HG03520 (cell line): Measurements from ENCODE around the gene BST1.
A peak's percentile ranks its signal among the peaks of the same experiment; 100 is the strongest.
"Not testable (repeated sequence)": the region's sequence is repeated elsewhere in the genome, so short reads cannot be mapped to it uniquely, and the experiment has no call there.

Source experiments
- ATAC-seq: cut with Tn5 transposase; IDR thresholded peaks from one replicate; pipeline ENCODE4 v1.9.1; 2021; ENCODE audit warnings: mild to moderate bottlenecking, moderate library complexity; ENCODE audit not compliant: unreplicated experiment

BST1 gene

GRCh38 chr4:15740764-15741404 lies 38.0 kb downstream of the BST1 start:
- no peak for ATAC-seq

GRCh38 chr4:15742083-15742582 lies 39.3 kb downstream of the BST1 start:
- no peak for ATAC-seq

DNA sequence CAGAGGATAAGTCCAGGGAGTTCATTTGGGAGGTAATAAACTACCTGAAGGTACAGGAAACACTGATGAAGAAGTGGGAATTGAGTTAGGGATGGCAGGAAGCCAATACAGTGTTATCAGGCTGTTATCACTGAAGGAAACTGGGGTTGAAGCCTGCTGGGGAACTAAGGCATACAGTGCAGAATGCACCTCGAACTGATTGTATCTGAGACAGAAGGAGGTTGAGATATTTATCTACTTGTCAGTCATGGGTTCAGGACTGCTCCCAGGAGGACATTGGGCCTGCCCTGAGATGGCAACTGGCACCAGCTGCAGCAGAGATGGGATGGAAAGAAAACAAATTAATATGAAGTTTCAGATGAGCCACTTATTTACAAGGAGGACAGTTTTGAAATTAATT lies 39.8 kb downstream of the BST1 start:
- no peak for ATAC-seq

DNA sequence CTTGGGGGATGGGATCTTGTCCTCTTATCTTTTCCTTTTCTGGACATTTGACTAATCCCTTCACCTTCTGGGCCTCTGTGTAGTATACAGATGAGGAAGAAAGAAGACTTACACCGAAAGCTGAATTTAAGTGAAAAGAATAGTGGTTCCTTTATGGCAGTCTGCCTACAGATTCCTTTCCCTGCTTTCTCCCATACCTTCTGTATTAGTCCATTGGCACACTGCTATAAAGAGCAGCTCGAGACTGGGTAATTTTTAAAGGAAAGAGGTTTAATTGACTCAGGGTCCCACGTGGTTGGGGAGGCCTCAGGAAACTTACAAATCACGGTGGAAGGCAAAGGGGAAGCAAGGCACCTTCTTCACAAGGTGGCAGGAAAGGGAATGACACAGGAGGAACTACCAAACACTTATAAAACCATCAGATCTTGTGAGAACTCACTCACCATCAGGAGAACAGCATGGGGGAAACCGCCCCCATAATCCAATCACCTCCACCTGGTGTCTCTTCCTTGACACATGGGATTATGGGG lies 41.2 kb downstream of the BST1 start:
- ATAC-seq: no peak

- no peak for ATAC-seq
Measured at GRCh38 chr4:15746110-15746509, 43.2 kb downstream of the BST1 start.

DNA sequence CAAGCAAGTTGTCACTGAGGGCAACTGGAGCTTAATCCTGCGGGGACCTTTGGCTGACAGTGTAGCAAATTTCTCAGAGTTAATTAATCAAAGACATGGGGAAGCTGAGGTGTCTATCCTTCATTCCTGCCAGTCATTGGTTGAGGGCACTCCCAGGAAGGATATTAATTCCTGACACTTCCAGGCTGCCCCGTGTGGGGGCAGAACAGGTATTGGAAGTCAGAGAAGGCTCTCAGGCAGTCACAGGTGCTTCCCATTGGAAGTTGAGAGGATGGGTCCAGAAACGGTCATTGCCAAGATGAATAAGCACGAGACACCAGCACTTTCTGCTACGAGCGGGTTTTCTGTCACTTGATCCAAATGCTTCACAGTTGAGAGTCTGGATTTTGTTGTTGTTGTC lies 46.1 kb downstream of the BST1 start:
- no peak for ATAC-seq

DNA sequence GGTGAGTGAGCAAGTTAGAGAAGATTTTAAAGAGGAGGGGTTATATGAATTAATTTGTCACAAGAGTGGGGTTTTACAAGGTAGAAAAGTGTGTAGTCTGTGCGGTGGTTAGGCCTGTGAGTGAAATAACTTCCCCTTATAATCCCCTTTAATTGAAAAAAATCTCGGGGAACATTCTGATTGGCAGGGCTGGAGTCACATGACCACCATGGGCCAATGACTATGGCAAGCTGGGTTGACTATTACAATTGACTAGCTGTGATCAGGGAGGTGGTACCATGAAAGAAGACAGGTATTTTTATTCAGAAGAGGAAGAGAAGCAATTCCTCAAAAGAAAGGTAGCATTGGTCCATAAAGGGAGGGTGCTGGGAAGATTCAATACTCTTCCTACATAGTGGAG lies 48.3 kb downstream of the BST1 start:
- ATAC-seq: no peak

GRCh38 chr4:15753081-15753480 lies 50.2 kb downstream of the BST1 start:
- no peak for ATAC-seq

GRCh38 chr4:15753786-15754185 lies 50.9 kb downstream of the BST1 start:
- ATAC-seq: no peak

GRCh38 chr4:15754323-15754722 lies 51.5 kb downstream of the BST1 start:
- ATAC-seq: no peak

- peak; percentile 23 for ATAC-seq
Measured at GRCh38 chr4:15755321-15756155, 52.7 kb downstream of the BST1 start.

GRCh38 chr4:15756361-15756861 lies 53.5 kb downstream of the BST1 start:
- peak; percentile 84 for ATAC-seq

DNA sequence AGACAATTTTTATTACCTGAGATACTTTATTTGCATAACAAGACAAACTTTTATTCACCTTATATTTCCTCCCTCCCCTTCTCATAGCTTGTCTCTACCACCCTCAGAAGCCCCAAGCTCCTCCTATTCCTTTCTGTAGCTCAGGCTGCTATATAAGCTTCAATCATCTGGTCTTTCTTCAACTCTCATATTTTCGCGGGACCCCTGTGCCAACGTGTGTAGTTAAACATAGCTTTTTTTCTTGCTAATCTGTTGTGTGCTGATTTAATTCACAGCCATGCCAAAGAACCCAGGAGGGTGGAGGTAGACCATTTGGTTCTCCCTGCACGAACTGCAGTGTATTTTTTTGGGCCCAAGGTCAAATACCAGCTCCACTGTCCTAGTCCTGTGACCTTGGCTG lies 54.2 kb downstream of the BST1 start:
- ATAC-seq: no peak

DNA sequence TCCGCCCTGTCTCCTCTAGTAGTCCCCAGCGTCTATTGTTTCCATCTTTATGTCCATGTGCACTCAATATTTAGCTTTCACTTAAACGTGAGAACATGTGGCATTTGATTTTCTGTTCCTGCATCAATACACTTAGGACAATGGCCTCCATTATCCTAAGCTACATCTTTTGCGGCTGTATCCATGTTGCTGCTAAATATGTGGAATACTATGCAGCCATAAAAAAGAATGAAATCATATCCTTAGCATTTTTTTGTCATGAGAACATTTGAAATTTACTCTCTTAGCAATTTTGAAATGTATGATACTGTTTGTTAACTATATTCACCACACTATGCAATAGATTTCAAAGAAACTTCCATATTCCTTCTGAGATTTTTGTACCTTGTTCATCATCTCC lies 55.4 kb downstream of the BST1 start:
- ATAC-seq: no peak

DNA sequence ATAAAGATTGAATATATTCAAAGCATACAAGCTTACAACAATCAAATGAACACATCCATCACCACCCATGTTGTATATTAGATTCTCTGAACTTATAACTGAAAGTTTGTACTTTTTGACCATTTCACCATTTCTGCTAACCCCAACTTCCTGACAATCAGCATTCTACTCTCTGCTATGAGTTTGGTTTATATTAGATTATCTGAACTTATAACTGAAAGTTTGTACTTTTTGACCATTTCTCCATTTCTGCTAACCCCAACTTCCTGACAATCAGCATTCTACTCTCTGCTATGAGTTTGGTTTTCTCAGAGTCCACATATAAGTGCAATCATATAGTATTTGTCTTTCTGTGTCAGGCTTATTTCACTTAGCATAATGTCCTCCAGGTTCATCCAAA lies 59.6 kb downstream of the BST1 start:
- ATAC-seq: not testable (repeated sequence)

DNA sequence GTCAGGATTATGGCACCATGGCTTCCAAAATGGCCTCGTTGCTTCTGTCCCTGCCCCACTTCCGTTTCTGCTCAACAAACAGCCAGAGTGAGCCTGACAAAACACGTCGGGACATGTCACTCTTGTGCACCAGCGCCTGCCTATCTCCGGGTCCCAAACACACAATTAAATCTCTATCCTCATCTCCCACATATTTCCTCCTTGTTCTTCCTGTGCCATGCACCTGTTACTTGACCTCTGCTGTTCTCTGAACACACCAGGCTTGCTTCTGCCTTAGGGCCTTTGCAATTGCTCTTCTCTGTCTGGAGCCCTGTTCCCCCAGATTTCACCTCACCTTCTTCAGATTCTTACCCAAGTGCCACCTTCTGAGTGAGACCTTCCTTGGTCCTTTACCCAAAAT lies 62.5 kb downstream of the BST1 start:
- ATAC-seq: no peak

DNA sequence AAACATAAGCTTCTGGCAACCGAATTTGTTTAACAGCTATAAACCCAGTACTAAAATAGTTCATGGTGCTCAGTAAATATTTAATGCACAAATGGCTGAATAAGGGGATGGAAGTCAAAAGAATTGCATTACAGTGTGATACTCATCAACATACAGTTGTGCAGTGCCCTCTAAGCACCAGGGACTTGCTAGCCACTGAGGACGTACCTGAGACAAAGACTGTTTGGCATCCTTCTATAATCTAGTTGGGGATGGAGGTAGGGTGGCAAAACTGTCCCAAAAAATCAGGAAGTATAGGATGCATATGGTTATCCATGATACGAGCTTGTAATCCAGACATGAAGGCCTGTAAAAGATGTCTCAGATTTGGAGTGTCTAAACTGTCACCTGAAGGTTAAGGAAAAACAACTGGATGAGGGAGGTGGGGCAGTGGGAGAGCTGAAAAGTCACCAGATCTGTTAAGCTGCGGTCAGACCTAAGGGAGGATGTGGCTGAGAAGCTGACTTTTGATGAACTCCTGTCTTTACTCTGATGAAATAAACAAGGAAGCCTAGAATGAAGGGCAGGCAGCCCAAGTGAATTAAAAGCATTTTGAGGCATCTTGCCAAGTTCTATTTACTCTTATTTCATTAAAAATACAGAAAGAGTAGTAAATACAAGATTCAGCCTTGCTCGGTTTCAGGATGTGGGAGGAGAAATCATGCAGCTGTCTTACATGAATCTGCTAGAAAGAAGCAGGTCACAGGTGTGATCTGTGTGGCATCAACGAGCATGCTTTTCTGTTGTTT lies 63.2 kb downstream of the BST1 start:
- ATAC-seq: no peak

- no peak for ATAC-seq
Measured at GRCh38 chr4:15766821-15767220, 64.0 kb downstream of the BST1 start.

- no peak for ATAC-seq
Measured at GRCh38 chr4:15769202-15769601, 66.3 kb downstream of the BST1 start.

DNA sequence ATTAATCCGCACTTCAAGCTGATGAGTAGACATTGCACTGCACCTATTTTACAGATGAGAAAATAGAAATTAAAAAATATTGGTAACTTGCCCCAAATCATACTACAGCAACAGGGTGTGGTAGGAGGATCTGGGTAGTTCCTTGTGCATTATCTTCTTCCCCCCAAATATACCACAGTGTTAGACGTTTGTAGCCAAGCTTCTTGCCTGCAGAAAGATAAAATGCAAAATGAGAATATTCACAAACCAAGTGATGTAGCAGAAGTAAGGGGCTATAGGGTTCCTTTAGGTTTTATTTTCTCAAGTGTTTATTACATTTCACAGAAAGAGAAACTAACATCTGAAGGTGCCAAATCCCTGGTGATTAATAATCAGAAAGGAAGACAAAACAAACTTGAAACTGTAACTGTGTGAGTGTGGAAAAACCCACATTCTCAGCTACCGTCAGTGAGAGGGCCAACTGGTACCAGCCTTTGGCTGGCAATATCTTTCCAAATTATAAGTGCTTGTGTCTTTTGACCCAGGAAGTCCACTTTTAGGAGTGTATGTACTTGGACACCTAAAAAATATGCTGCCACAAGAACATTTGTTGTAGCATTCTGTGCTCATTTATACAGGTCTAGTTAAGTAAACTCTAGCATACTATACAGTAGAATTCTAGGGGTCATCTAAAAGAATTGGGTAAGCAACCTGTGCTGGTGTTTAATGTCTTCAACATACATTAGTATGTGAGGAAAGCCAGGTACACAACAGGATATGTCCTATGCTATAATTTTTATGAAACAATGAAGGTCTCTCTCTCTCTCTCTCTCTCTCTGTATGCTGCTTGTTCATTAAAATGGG lies 68.6 kb downstream of the BST1 start:
- peak; percentile 75 for ATAC-seq
